ENCODE measurements around the gene AFF4.
A peak's percentile ranks its signal among the peaks of the same experiment; 100 is the strongest.
"Not testable (repeated sequence)": the region's sequence is repeated elsewhere in the genome, so short reads cannot be mapped to it uniquely, and the experiment has no call there.

The AFF4 gene

DNA sequence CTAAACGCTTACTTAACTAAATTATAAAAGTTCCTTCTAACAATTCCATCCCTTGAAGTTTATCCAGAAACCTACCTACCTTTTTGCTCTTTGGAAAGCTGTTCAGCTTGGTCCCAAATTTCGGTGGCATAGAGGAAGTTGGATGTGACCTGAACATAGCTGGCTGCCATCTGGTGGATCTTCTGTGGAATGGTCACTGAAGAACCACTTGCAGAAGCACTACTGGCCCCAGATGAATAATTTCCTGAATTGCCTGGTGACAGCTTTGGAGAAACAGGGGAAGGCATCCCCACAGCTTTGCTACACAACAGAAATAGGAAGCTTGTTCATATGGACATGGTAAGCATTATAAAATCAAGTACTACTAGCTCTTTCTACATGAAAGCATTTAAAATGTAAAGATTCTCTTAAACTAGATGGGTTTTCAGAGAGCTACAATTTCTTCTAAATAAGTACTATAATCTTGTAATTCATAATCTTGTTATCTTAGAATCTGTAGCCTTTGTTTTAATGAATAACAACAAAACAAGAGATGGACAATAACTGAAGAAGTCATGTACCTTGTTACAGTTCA lies 80.1 kb downstream of the AFF4 start:
- peak; percentile 83 for FAIRE-seq

DNA sequence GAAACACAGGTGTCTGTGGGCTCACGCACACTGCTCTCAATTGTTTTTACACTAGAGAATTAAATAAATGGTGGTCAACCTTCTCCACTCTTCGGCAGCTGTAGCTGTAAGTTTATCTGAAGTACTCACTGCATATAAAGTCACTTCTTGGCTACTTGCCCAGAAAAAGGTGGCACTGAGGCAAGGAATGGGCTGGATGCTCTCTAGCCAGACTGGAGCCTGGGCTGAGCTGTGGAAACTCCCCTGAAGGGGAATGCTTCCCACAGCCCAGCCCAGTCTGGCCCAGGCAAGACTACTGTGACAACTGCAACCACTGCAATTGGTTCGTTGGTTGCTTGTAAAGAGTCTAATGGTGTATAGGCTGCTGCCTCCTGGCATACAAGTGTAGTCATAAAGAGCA lies 85.5 kb downstream of the AFF4 start:
- no peak for FAIRE-seq

DNA sequence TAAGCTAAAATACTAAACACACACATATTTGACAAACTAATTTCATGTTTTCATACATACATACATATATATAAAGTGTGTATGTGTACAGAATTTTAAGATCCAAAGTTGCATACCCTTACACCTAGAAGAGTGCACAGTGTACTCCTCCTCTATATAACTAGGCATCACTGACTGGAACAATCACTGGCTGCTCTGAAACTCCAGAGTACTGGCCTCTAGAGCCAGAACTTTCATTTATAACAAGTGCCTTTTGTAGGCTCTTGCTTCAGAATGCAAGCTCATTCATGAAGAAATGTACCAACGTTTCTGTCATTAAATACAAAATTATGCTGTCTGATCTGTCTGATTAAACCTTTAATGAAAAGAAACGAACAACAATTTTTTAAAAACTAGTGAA lies 86.0 kb downstream of the AFF4 start:
- no peak for FAIRE-seq

DNA sequence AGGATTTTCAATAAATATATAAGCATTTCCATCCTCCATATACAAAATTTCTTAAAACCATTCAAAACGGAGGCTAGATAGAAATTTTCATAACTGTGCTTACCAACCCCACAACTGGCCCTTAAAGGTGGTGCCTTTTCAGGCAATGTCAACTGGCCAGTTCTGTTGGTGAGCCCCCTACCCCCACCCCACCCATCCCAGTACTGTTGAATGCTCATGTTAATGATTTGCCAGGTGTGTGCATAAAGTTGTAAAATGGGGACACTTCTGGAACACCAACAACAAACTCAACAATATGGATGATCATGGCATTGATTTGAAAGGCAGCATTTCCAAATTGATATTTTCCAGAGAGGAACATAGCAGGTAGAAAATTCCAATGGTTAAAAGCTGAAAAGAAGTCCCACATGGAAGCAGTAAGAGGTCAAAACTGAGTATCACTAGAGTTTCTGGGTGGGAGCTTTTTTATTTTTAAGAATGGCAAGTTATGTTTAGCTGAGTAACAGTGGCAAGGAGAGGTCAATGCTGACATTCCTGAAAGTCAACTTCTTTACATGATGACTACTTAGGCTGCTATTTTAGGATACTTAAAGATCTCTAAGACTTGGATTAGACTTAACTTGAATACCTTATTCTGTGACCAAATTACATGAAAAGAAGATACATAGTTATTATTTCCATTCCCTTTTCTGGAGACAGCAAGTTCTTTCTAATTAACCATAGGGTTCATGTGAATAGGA lies 87.2 kb downstream of the AFF4 start:
- FAIRE-seq: no peak

DNA sequence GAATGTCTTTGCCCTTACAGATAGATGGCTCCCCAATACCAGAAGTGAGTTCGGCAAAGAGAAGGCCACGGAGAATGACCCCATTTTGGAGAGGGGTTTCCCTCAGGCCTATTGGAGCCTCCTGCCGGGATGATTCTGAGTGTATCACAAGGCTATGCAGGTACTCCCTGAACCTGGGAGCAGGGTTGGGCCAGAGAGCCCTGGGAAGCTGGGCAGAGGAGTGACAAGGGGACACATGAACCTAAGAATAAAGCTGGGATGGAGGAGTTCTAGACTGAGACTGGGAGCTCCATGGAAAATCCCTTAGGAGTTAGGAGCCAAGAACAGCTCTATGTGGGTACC lies 89.5 kb downstream of the AFF4 start:
- FAIRE-seq: no peak

DNA sequence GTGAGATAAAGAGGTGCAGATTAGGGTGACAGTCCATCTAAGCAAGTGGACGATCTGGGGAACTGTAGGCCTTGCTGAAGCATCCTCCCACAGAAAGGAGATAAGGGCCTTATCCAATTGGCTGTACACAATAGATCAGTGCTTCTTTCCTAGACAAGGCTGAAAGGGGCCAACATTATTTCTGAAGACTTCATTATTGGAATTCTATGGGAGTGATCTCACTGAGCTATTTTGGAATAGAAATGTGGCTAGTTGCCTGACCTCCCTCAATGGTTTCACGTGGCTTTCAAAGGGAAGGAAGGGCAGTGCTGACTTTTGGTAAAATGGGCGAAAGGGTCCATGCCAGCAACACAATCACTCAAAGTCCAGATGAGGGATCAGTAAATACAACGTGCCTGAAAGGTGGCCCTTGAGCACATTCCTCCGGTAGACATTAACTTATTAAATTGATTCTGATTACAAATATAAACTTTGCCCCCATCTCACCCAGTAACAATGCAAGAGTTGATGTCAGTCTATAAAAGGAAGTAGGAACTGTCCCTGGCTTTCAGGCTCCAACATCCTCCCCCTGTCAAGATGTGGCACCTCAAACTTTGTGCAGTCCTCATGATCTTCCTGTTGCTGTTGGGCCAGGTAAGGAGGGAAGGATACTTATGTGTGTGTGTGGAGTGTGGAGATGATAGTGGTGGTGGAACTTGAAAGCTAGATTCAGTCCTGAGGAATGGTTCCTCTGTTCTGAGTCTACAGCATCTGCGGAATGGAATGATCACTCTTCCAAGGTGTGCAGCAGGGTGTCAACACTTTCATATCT lies 90.1 kb downstream of the AFF4 start, which contains the start of gene LEAP2:
Gene LEAP2, plus strand, starts transcription at position 550 of the 811 bp plus-strand sequence. Its CDS starts 27 bp downstream, at position 577.
- no peak for FAIRE-seq

DNA sequence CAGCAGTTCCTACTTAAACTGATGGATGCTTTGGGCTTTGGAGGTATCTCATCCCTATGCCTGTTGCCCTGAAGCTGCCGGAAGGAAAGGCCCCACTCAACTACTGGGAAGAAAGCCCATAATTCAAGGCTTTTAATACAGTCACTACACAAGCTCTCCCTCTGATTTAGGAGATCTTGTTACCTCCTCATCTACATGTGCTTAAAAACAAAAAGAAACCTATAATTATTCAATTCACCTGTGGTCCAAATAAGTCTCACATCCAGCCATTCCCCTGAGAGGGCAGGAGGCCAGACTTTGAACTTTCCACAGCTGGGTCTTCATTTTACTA lies 90.7 kb downstream of the AFF4 start:
- no peak for FAIRE-seq

DNA sequence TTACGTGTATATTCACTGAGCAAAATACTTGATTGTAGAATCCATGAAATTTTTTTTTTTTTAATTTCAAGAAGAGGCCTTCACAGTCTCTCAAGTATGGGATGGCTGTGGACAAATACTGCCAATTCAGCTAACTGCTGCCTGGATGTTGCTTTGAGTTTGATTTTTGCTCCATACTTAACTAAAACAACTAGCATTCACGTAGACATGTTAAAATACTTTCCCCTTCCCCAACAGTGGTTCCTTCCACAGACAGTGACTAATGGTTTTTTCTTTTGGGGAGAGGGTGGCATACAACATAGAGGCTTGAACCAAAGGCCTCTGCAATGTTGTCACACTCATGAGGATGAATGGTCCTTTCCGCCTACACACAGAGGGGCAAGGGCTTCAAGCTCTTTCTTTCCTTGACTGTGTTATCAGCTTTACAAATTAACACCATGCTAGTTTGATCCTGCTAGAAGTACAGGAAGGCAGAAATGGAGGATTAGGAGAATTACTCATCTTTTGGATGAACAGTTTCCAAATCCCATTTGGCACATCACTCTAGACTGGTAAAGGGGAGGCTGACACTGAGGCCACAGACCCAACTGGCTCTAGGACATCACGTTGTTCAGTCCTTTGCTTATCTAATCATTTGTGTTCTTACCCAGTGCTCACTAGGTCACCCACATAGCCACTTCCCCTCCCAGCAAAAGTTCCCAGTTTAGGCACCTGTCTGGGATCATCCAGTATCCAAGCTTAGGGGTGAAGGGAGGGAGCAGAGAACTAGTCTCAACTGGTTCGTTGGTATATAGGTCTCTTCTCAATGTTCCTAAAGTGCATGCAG lies 91.8 kb downstream of the AFF4 start:
- FAIRE-seq: no peak

DNA sequence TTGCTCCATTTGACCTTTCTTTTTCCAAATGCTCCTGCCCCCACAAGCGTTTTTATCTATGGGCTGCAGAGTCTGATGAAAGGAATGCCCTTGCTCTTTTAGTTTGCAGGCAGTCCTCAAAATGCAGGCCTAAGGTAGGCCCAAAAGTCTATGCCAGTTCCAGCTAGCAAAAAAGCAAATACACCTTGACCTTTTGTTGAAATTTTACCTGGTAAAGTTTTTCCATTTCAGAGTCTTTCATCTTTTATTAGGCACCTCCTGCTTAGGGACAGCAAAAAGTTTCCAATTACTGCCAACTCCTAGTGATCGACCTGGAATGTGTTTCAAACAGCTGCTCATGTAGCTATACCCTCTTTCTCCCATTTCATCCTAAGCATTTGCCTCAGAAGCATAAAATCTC lies 92.6 kb downstream of the AFF4 start:
- no peak for FAIRE-seq

DNA sequence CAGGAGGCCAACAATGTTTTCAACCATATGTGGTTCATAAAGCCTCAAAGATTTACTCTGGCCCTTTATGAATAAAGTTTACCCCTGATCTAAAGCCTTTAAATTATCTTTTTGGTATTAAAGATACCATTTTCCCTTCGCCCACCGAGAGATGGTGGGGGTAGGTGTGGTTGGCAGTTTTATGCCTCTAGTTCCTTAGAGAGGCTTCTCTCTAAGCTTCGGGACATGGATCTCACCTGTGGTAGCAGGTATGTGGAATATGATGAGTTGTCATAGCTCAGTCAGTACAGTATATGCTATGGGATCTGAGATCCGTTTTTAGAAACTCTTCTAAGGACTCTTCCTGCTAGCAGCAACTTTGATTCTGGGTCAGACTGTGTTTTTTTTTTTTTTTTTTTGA lies 94.7 kb downstream of the AFF4 start:
- no peak for FAIRE-seq

DNA sequence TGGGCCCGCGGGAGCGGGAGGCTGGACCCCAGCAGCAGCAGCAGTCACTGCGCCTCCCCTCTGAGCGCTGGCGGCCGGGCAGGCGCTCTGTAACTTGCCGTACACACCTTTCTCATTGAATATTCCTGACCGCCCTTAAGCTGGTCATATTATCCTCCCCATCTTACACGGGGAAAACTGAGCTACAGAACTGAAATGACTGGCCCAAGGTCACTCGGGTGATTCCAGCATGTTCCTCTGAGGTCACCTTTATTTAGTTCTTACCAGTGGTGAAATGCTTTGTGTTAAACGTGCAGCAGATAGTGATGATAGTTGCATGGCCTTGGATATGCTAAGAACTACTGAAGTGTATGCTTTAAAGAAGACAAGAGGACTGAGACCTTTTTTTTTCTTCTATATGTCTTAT lies 96.4 kb downstream of the AFF4 start:
- FAIRE-seq: no peak

DNA sequence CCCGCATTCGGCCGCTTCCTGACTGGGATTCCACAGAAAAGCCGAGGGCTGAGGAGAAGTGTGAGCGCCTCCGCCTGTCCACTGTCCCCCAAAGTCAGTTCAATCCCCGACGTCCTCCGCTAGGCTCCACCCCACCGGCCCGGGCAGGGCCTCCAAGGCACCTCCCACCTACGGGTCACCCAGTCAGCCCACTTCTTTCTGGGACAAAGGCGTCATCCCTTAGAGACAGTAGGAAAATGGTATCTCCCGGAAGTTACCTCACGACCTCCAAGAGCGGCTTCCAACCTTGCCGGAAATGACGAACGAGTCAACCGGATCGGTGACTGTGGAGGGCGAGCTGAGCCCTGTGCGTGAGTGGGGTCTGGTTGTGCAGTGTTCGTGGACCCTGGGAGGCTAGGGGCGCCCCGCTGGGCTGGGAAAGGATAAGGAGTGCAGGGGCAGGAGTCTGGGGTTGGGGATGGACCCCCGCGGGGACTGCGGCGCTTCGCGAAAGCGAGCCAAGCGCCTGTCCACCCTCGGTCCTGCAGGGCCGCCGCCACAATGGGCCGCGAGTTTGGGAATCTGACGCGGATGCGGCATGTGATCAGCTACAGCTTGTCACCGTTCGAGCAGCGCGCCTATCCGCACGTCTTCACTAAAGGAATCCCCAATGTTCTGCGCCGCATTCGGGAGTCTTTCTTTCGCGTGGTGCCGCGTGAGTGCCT lies 96.9 kb downstream of the AFF4 start, which contains the start of the genes GDF9 and UQCRQ:
Gene GDF9, minus strand, starts transcription at position 128 of the 704 bp plus-strand sequence. CDS start 1,936 bp downstream, outside the sequence.
Gene UQCRQ, plus strand, starts transcription at position 301 of the 704 bp plus-strand sequence. Its CDS starts 240 bp downstream, at position 541.
- FAIRE-seq: peak; percentile 86

DNA sequence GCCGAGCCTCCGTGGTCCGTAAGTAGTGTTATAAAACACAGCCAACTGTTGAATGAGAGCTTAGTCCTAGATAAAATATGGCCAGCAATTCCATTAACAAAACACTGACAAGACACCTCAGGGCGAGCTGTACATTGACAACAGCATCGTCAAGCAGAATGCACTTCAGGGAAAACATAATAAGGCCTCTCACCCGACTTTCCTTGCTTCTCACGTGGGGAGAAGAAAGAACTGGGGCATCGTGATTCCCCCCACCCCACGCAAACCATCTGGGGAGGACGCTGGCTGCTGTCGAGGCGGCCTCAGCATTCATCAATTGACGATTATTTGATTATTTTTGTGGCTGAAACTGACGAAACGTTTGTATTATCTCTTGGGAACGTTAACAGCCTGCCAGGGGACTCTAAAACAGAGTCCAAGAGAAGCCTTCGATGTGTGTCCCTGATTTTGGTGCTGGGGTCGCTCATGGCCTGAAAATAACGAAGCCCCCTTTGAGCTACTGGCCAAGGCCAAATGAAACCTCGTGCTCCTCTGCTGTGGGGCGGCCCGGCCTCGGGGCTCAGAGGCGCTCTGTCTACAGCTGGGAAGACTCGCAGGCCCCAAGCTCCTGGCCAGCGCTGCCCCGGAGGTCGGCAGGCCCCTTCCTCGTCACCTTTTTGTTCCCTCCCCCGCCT lies 97.6 kb downstream of the AFF4 start:
- FAIRE-seq: no peak

DNA sequence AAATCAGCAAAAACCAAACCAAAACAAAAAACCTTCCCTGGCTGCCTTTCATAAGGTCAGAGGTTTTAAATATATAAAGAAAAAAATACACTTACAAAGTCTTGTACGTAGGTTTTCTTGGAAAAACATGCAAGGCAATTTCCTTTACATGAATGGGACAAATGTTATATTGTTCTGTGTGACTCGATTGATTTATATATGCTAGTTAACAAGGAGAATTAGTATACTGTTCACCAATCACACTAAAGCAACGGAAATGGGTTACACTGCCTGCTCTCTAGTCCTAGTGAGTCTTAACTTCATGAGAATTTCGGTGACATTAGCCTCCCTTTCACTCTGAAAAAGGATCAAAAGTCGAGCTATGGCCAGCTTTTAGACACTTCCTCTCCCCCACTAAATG lies 102.7 kb downstream of the AFF4 start:
- no peak for FAIRE-seq

DNA sequence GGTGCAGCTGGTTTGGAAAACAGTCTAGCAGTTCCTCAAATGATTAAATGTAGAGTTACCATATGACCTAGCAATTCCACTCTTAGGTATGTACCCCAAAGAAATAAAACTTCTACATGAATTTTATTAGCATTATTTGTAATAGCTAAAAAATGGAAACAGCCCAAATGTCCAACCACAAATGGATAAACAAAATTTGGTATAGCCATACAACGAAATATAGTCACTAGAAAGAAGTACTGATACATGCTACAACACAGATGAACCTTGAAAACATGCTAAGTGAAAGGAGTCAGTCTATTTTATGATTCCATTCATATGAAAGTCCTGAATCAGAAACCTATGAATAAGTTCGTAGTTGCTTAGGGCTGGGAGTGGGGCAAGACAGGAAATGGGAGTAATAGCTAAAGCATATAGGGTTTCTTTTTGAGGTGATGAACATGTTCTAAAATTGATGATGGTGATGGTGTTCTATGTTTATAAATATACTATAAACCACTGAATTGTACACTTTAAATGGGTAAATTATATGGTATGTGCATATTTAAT lies 103.5 kb downstream of the AFF4 start:
- no peak for FAIRE-seq

DNA sequence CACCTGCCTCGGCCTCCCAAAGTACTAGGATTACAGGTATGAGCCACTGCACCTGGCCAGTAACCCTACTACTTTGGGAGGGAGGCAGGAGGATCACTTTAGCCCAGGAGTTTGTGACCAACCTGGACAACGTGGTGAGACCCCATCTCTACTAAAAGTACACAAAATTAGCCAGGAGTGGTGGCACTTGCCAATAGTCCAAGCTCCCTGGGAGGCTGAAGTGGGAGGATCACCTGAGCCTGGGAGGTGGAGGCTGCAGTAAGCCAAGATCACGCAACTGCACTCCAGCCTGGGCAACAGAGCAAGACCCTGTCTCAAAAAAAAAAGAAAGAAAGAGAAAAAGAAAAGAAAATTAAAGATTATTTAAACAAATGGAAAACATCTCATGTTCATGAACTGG lies 107.4 kb downstream of the AFF4 start:
- FAIRE-seq: no peak

DNA sequence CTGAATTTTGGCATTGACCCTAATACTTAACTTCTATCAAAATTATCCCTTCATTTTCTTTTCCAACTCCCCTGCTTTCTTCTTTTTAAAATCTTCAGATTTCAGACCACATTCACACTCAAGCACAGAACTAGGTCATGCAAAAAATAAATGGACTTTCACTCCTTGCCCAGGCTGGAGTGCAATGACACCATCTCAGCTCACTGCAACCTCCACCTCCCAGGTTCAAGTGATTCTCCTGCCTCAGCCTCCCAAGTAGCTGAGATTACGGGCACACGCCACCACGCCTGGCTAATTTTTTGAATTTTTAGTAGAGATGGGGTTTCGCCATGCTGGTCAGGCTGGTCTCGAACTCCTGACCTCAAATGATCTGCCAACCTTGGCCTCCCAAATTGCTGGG lies 108.4 kb downstream of the AFF4 start:
- FAIRE-seq: not testable (repeated sequence)

DNA sequence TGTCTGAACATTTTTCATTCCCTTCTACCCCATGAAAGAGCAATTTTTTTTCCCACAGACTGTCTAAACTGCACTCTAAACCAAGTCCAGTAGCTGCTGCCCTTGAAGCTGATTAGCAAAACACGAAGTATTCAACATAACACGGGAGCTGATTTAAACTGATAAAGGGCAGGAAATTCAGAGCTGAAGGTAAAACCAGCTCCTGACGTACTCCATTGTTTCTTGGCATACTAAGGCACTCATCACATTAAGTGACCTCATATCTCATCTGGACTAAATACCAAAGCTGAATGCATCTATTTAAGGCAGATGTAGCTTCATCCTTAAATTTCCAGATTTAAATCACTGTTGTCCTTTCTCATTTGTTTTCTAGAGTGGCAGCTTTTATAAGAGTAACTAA lies 109.1 kb downstream of the AFF4 start:
- no peak for FAIRE-seq

DNA sequence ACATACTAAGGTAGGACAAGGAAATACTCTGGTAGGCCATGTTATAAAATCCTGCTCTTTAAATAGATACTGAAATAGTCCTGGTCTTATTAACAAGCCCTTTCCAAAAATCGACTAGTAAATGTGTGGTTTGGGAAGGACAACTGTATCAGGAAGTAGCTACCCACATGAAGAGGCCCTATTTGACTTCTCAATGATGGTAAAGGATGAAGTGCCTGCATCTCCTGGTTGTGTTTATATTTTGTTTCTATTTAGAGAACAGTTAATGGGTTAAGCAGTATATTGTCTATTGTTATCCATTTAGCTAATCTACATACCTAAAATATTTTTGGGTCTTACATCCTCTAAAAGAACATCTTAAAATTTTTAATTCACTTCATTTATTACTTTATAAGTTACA lies 109.6 kb downstream of the AFF4 start:
- peak; percentile 47 for FAIRE-seq

DNA sequence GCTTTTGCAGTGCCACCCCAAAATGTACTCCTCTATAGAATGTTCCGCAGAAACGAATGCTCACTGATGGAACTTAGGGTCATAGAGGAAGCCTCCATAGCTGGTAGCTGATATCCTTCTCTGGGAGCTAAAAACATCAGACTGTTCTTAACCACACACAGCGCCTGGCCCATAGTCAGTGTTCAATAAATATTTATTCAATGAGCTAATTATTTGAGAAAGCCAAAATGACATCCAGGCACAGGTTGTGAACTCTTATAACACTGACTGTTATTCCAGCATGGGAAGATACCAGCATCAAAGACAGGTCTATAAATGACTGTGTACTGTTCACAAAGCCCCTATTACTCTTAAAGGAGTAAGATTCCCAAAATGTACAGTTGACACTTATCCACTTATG lies 110.1 kb downstream of the AFF4 start:
- no peak for FAIRE-seq

DNA sequence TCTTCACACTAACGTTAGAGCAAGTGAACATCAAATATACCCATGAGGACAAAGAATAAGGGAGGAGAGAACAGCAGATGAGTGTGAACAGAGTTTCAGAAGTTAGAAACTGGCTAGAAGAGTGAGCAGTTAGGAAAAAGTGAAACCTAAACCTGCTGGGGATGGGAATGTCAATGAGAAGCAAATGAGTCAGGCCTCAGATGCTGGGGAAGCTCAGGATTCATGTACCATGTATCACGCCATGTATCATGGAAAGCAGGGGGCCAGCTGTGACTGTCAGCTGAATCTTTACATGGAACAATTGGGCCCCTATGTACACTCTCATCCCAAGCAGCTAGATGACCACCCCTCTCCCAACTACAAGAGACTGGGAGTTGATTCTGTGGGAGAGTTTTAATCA lies 113.4 kb downstream of the AFF4 start:
- no peak for FAIRE-seq

DNA sequence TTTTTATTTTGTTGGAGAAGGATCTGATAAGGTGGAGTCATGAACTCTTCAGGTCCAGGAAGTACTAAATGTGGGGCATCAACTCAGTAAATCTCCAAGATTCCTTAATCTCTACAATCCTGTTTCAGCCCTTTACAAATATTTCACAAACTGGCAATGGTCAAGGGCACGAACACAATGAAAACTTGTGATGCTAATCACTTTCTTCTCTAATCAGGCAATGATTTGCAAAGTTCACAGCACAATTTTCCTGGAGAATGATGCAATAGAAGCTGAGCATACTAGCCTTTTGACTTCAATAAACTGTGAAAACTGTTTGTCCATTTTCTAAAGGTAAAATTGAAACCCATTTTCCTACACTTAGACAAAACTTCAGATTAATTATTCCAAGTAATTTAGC lies 114.1 kb downstream of the AFF4 start:
- FAIRE-seq: no peak
